CD4-positive, alpha-beta T cell treated with Interleukin-2 at 100 ng/mL for 4 hours (primary cell): ENCODE data around the gene CLDN24.

Source experiments
- DNase-seq: peaks from one replicate; pipeline ENCODE4 v3.0.0-alpha.2; 2020; ENCODE audit warnings: low spot score

The CLDN24 gene

DNA sequence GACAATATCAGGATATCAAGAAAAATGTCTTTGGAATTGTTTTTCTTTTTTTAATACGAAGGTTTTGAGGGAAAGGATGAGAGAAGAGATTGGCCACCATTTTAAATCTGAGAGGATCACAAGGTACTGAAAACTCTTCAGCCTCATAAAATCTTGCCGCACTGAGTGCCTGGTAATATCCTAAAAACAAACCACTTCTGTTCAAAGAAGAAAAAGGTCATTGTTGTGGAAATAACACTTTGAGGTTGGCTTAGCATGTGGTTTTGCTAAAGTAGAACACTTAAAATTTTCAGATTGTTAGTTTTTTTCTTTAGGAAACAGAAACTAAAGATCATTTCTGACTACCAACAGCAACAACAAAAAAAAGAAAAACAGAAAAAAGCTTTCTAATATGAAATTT lies 1.1 kb downstream of the CLDN24 start:
- DNase-seq, result no peak

GRCh38 chr4:183320211-183321059 lies 1.8 kb downstream of the CLDN24 start, which contains the start of gene CLDN22:
Gene CLDN22 (minus strand): TSS chr4:183320276. CDS start chr4:183320218, 58 bp downstream.
- no peak for DNase-seq

DNA sequence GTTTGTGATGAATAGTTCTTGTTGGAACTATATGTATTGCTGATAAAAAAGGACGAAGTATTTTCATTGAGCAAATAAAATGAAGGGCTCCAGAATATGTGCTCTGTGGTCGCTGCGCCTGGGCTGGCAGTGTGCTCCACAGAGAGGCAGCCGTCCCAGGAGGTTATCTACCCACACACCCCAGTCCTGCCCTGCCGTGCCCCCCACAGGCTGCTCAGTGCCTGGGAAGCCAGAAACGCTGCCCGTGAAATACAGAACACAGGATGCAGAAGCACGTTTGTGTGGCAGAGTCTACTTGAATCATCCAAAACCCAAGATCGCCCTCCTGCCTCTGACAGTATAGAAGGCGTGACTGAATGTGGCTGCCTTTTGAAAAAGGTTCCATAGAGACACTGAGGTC lies 3.6 kb downstream of the CLDN24 start:
- no peak for DNase-seq

DNA sequence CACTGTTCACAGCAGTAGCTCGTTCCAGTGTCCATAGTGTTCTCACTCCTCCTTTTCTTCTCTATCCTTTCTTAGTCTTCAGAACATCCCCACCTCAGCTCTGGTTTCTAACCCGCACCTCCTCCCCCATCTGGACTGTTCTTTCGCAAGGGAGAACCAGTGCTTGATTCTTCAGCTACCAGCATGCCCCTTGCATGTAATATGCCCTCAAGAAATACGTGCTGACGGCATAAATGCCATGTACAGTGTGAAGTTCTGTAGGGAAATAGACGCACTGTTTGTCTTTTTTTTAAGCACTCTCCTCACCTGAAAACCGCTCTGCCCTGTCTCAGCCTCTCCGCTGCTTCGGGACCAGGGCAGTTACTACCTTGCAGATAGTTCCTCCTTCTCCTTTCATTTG lies 7.4 kb downstream of the CLDN24 start:
- no peak for DNase-seq

DNA sequence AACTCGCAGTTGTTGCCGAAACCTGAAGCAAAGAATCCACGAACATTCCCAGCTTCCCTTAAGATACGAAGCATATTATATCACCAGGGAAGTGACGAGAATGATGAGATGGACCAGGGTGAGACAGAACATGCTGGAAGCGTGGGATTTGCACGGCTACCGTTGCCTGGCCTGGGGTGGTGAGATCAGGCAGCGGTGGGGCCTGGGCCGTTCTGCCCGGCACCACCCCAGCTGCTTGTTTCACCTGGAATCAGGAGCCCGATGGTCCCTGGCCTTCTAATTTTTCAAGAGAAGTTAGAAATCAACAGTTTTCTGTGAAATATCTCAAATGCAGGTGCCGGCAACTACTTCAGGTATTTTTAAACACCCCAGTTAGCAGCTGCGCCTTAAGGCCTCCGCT lies 7.9 kb downstream of the CLDN24 start:
- DNase-seq, result no peak

- DNase-seq, result no peak
Observed at GRCh38 chr4:183312841-183313240, 9.4 kb downstream of the CLDN24 start.

DNA sequence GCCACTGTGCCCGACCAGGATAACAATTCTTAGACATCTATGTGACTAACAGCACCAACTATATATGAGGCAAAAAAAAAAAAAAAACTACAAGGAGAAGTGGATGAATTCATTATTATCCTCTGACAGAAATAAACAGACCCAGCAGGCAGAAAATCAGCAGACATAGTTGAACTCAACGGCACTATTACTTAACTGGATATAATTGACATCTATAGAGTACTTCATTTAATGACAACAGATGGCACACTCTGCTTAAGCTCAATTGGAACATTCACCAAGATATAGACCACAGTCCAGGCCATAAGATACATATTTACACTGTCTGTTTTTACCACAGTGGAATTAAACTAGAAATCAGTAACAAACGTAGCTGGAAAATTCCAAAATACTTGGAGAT lies 15.4 kb downstream of the CLDN24 start:
- no peak for DNase-seq

- no peak for DNase-seq
Observed at GRCh38 chr4:183304538-183304937, 17.7 kb downstream of the CLDN24 start.

DNA sequence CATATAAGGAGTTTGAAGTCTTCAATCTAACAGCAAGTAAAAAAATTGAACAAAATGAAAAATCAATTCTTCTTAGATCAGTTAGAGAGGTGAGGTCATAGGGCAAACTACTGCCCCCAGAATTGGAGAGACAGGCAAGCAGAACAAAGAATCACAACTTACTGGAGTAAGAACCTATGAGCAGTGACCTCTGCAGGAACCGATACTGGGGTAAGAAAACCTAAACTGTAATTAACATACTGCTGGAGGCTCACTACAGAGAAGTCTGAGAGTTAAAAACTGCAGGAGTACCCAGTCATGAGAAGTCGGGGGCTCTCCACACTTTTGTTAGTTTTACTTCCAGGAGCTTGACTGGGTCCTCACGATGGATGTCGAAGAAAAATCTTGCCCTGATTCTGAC lies 18.2 kb downstream of the CLDN24 start:
- no peak for DNase-seq

DNA sequence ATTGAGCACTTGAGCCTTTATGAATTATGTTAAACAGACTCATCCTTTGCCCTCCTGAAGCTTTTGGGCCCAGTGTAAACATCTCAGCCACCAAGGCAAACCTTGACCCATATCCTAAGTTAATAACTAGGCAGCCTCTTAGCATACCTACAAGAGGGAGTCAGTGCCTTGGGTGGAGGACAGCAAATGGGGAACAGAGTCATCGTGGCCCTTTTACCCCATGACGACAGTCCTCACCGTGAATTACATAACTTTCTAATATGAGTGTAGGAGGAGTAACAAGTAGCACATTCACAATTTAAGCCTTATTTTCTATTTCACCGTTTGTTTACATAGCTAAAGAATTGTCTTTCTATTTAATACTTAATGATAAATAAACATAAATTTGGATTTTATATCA lies 18.9 kb downstream of the CLDN24 start:
- no peak for DNase-seq

GRCh38 chr4:183300655-183301054 lies 21.6 kb downstream of the CLDN24 start:
- DNase-seq, result no peak

GRCh38 chr4:183300070-183300469 lies 22.2 kb downstream of the CLDN24 start:
- DNase-seq, result no peak

DNA sequence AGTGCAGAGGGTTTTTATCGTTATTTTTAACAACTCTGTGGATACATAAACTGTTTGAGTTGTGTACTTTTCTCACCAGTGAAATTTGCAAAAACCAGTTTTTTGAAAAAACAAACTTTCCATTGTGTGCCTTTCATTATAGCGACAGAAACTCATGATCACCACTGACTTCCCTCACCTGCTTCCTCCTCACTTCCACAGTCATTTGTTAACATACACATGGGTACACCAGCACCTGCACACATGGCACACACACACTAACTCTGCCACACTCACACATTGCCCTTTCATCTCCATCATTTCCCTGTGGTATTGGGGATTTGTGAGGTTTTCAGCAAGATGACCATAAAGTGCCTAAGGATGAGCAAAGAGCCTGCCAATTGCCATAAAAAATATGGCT lies 22.8 kb downstream of the CLDN24 start:
- DNase-seq, result no peak

DNA sequence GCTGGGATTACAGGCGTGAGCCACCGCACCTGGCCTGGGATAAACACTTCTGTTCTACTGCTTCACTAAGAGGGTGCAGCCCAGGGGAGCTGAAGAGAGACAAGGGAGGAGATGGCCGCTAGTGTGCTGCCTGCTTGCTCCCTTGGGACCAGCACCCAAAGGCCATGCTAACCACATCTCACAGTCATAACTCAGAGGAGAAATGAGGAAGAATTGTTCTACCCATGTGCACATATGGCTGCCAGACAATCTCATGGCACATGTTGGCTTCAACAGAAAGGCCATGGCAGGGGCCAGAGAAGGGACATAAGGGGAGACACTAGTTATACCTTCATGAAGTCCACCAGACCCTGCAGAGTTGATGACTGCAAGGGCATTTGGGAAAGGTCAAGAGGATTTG lies 24.6 kb downstream of the CLDN24 start:
- no peak for DNase-seq

DNA sequence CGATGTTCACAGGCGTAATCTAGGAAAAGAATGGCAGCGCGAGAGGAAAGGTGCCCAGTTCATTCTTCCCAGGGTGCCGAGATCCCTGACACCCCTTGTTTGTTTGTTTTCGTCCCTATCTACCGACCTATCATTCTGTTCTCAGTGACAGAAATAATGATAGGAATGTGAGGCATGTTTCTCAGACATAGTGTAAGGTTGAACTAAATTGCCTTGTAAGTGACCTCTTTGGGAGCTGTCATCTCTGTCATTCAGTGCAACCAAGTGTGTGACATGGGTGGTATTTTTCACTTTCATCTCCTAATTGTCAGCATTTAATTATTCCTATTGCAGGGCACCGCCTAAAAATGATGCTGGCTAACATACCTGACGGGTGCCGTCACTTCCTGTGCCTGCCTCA lies 26.5 kb downstream of the CLDN24 start:
- DNase-seq, result no peak

DNA sequence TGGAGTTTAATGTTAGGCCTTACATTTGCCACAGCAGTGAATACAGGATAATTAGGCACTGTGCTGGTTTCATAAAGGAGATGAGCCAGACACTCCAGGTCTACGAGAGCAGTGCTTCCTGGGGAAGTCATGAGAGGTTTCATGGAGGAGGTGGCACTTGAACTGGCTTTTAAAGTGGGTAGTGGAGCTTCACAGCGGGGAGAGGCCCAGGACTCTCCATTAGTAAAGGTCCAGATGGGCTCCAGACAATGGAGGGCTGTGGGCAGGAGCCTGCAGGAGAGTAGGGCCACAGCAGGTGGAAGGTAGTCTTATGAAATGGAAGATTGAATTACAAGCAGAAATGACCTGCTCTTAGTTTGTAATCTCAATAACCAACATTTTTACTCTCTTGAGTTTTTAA lies 31.2 kb downstream of the CLDN24 start:
- no peak for DNase-seq

DNA sequence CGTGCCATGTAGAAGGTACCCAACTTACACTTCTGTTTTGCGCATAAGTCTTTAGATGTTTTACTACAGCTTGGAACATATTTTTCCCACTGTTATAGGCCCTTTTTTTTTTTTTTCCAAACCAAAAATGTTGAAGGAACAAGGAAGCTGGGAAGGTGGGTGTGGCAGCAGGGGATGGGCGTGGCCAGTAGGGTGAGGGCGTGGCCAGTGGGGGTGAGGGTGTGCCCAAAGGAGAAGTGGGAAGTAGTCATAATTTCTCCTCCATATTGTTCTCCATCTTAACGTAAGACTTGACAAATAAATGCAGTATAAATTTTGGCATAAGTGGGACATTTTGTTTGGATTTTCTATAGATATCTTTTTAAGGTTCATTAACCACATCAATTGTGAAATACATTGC lies 32.5 kb downstream of the CLDN24 start:
- no peak for DNase-seq

GRCh38 chr4:183288955-183289354 lies 33.3 kb downstream of the CLDN24 start:
- DNase-seq, result no peak

GRCh38 chr4:183287677-183288076 lies 34.5 kb downstream of the CLDN24 start:
- DNase-seq, result no peak

DNA sequence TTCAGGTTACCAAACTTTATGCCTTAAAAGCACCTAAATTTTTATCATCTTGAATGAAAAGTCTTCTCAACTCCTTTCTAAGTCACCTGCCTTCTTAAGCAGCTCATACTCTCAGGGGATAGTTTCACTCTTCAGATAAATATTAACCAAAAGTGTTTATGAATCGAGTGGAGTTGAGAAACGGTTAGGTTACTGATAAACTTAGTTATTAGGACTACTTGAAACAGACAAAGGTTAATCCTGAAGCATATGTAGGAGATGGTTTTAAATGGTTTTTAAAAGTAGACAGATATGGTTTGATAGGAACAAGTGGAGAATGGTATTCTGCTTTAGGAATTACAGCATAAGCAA lies 34.9 kb downstream of the CLDN24 start:
- no peak for DNase-seq

GRCh38 chr4:183286590-183287308 lies 35.5 kb downstream of the CLDN24 start:
- no peak for DNase-seq

GRCh38 chr4:183285886-183286285 lies 36.3 kb downstream of the CLDN24 start:
- DNase-seq, result no peak

GRCh38 chr4:183284965-183285364 lies 37.3 kb downstream of the CLDN24 start:
- DNase-seq, result no peak
